H9 (cell line): ENCODE results near the gene HAUS1. TPM values are rescaled to one million over a fixed set of nuclear protein-coding genes. Genes with fewer than 3 reads are reported as not detected.

Experiments used
- DNase-seq: peaks from one replicate; pipeline ENCODE4 v3.0.0-alpha.2; 2017
- H2AFZ ChIP-seq: one replicate; pipeline ENCODE4 v1.6.1; 2013; ENCODE audit warnings: mild to moderate bottlenecking, low read length, control low read depth, moderate library complexity
- H2AK5ac ChIP-seq: 2 replicates; pipeline ENCODE4 v1.6.1; 2013; ENCODE audit warnings: low read length, control low read depth, mixed read lengths; ENCODE audit not compliant: insufficient read length
- H2BK120ac ChIP-seq: one replicate; pipeline ENCODE4 v1.6.1; 2013; ENCODE audit warnings: low read depth, mild to moderate bottlenecking, low read length, control low read depth, inconsistent platforms; ENCODE audit not compliant: poor library complexity, severe bottlenecking
- H2BK12ac ChIP-seq: 2 replicates; pipeline ENCODE4 v1.6.1; 2013; ENCODE audit warnings: low read length, control low read depth, mixed read lengths, low read depth; ENCODE audit not compliant: insufficient read length
- H2BK15ac ChIP-seq: 2 replicates; pipeline ENCODE4 v1.6.1; 2013; ENCODE audit warnings: low read depth, low read length, control low read depth
- H2BK20ac ChIP-seq: one replicate; pipeline ENCODE4 v1.6.1; 2013; ENCODE audit warnings: low read depth, mild to moderate bottlenecking, low read length, control low read depth, inconsistent platforms; ENCODE audit not compliant: poor library complexity, severe bottlenecking
- H2BK5ac ChIP-seq: 2 replicates; pipeline ENCODE4 v1.6.1; 2013; ENCODE audit warnings: low read length, control low read depth, mixed read lengths; ENCODE audit not compliant: insufficient read length
- H3K14ac ChIP-seq: 2 replicates; pipeline ENCODE4 v1.6.1; 2013; ENCODE audit warnings: low read length, control low read depth; ENCODE audit not compliant: insufficient read depth
- H3K18ac ChIP-seq: 2 replicates; pipeline ENCODE4 v1.6.1; 2013; ENCODE audit warnings: low read depth, mild to moderate bottlenecking, mixed read lengths, low read length, control low read depth; ENCODE audit not compliant: insufficient read length
- H3K23ac ChIP-seq: 2 replicates; pipeline ENCODE4 v1.6.1; 2013; ENCODE audit warnings: low read length, control low read depth, mixed read lengths, low read depth; ENCODE audit not compliant: insufficient read length
- H3K23me2 ChIP-seq: 2 replicates; pipeline ENCODE4 v1.6.1; 2013; ENCODE audit warnings: low read depth, mild to moderate bottlenecking, mixed read lengths, low read length, control low read depth; ENCODE audit not compliant: insufficient read length, poor library complexity, severe bottlenecking
- H3K27ac ChIP-seq: 2 replicates; pipeline ENCODE4 v1.5.1; 2013; ENCODE audit warnings: low read length, control low read depth, mixed read lengths, low read depth; ENCODE audit not compliant: insufficient read length
- H3K27me3 ChIP-seq: 2 replicates; pipeline ENCODE4 v1.6.1; 2013; ENCODE audit warnings: low read length, control low read depth, inconsistent platforms; ENCODE audit not compliant: insufficient read depth
- H3K4ac ChIP-seq: 2 replicates; pipeline ENCODE4 v1.6.1; 2013; ENCODE audit warnings: low read depth, mild to moderate bottlenecking, control low read depth, inconsistent platforms, low read length, moderate library complexity
- H3K4me1 ChIP-seq: 2 replicates; pipeline ENCODE4 v1.6.1; 2013; ENCODE audit warnings: low read length, control low read depth, inconsistent platforms; ENCODE audit not compliant: insufficient read depth
- H3K4me2 ChIP-seq: 2 replicates; pipeline ENCODE4 v1.6.1; 2013; ENCODE audit warnings: low read length, control low read depth, mixed read lengths; ENCODE audit not compliant: insufficient read length, insufficient read depth
- H3K56ac ChIP-seq: 2 replicates; pipeline ENCODE4 v1.6.1; 2013; ENCODE audit warnings: low read depth, mild to moderate bottlenecking, mixed read lengths, low read length, control low read depth; ENCODE audit not compliant: insufficient read length
- H3K79me1 ChIP-seq: 2 replicates; pipeline ENCODE4 v1.6.1; 2013; ENCODE audit warnings: low read depth, mild to moderate bottlenecking, moderate library complexity, low read length, control low read depth, inconsistent platforms; ENCODE audit not compliant: insufficient read depth, poor library complexity, severe bottlenecking
- H3K79me2 ChIP-seq: 2 replicates; pipeline ENCODE4 v1.6.1; 2013; ENCODE audit warnings: low read length, control low read depth, inconsistent platforms; ENCODE audit not compliant: insufficient read depth
- H3K9ac ChIP-seq: 2 replicates; pipeline ENCODE4 v1.6.1; 2013; ENCODE audit warnings: low read length, control low read depth, mixed read lengths; ENCODE audit not compliant: insufficient read length; ENCODE audit errors: extremely low read depth
- H3K9me3 ChIP-seq: one replicate; pipeline ENCODE4 v1.6.1; 2013; ENCODE audit warnings: low read depth, low read length, inconsistent platforms; ENCODE audit not compliant: control insufficient read depth
- H3T11ph ChIP-seq: one replicate; pipeline ENCODE4 v1.6.1; 2013; ENCODE audit warnings: mild to moderate bottlenecking, low read length, control low read depth, inconsistent platforms
- H4K20me1 ChIP-seq: one replicate; pipeline ENCODE4 v1.6.1; 2013; ENCODE audit not compliant: control insufficient read depth, insufficient read length, insufficient read depth
- H4K5ac ChIP-seq: 2 replicates; pipeline ENCODE4 v1.6.1; 2013; ENCODE audit warnings: low read depth, mild to moderate bottlenecking, mixed read lengths, low read length, control low read depth; ENCODE audit not compliant: insufficient read length
- H4K8ac ChIP-seq: replicated peaks from 2 replicates; pipeline ENCODE4 v1.6.1; 2013; ENCODE audit warnings: low read length, control low read depth, mixed read lengths, low read depth; ENCODE audit not compliant: insufficient read length
- H4K91ac ChIP-seq: 2 replicates; pipeline ENCODE4 v1.6.1; 2013; ENCODE audit warnings: low read depth, mild to moderate bottlenecking, moderate library complexity, mixed read lengths, low read length, control low read depth; ENCODE audit not compliant: insufficient read length
- H3K27ac Mint-ChIP-seq, 3 experiments: 2 replicates in 2 of 3; 3 replicates in 1 of 3; pipeline ENCODE4 v1.8.0; 2020 to 2021; ENCODE audit warnings: mixed read lengths in 3 of 3, mild to moderate bottlenecking in 1 of 3, moderate library complexity in 1 of 3
- H3K27me3 Mint-ChIP-seq: 2 replicates; pipeline ENCODE4 v1.8.0; 2021; ENCODE audit warnings: low read depth, mild to moderate bottlenecking, moderate library complexity, mixed read lengths
- H3K36me3 Mint-ChIP-seq, 3 experiments: 2 replicates in 2 of 3; 3 replicates in 1 of 3; pipeline ENCODE4 v1.8.0; 2020 to 2021; ENCODE audit warnings: low read depth in 3 of 3, mixed read lengths in 3 of 3; ENCODE audit not compliant: insufficient read depth in 1 of 3
- H3K4me1 Mint-ChIP-seq, 2 experiments: 2 replicates each; pipeline ENCODE4 v1.8.0; 2020; ENCODE audit warnings: mixed read lengths in 2 of 2
- H3K4me3 Mint-ChIP-seq, 2 experiments: 2 replicates in 1 of 2; 3 replicates in 1 of 2; pipeline ENCODE4 v1.8.0; 2020 to 2021; ENCODE audit warnings: mild to moderate bottlenecking in 2 of 2, mixed read lengths in 2 of 2, moderate library complexity in 1 of 2
- H3K9me3 Mint-ChIP-seq, 2 experiments: 2 replicates in 1 of 2; 3 replicates in 1 of 2; pipeline ENCODE4 v1.8.0; 2020; ENCODE audit warnings: mild to moderate bottlenecking in 2 of 2, mixed read lengths in 2 of 2, moderate library complexity in 1 of 2
- CTCF ChIP-seq: fragments of 200-600 bp; sonication (generic); conservative IDR thresholded peaks from 3 replicates; pipeline ENCODE4 v1.8.0; 2021; ENCODE audit warnings: antibody characterized with exemption, mild to moderate bottlenecking
- WGBS: extraction: QIAGEN DNeasy Blood & Tissue Kit; methylation state at CpG from one replicate; pipeline ENCODE4 v1.1.7; 2013; ENCODE audit warnings: missing lambda C conversion rate, low lambda C conversion rate, mixed read lengths; ENCODE audit not compliant: insufficient read length; ENCODE audit errors: extremely low coverage; 5-methylcytosine and 5-hydroxymethylcytosine counted together
- total RNA-seq: library from RNA; stranded (reverse); gene quantifications from 2 replicates; pipeline ENCODE4 v1.2.1, GENCODE V29; 2021

Gene HAUS1
- total RNA-seq, 1 experiment from 2014 or later: 87.0 TPM

- peaks cover 2% of the 10 kb centered on the region; the same call in 1 of the 2 replicates for H3K27me3 Mint-ChIP-seq
- no peak overlapping the region for H2BK20ac ChIP-seq
- no peak overlapping the region for H2BK12ac ChIP-seq
- H3K23ac ChIP-seq: no peak overlapping the region
- no peak overlapping the region for H3K9ac ChIP-seq
- H3K23me2 ChIP-seq: no peaks in the 10 kb centered on the region
- H2BK15ac ChIP-seq: no peak overlapping the region
- H2AFZ ChIP-seq: no peak overlapping the region
- H4K8ac ChIP-seq: no peak overlapping the region
- no peaks in the 10 kb centered on the region for H3K79me1 ChIP-seq
- H3T11ph ChIP-seq: no peak overlapping the region
- H3K18ac ChIP-seq: no peak overlapping the region
- no peak overlapping the region for H2BK120ac ChIP-seq
- H3K36me3 Mint-ChIP-seq: peaks cover 0 to 4% (median 0%) of the 10 kb centered on the region in 3 experiments; a peak in 2 of 7 replicates
- no peak overlapping the region for H3K56ac ChIP-seq
- no peaks in the 10 kb centered on the region for H3K9me3 ChIP-seq
- H3K4me1 Mint-ChIP-seq: peaks cover 26 to 31% of the 10 kb centered on the region in 2 experiments
- no peaks in the 10 kb centered on the region for H3K27me3 ChIP-seq
- H3K4me1 ChIP-seq: peaks cover 5% of the 10 kb centered on the region; the same call in 1 of the 2 replicates
- H3K4me3 Mint-ChIP-seq: no peak overlapping the region
- H3K4me2 ChIP-seq: no peak overlapping the region
- H3K27ac ChIP-seq: no peak overlapping the region
- no peak overlapping the region for H3K14ac ChIP-seq
- no peak overlapping the region for H3K4ac ChIP-seq
- H4K91ac ChIP-seq: no peak overlapping the region
- H3K27ac Mint-ChIP-seq: no peak overlapping the region
- H2AK5ac ChIP-seq: no peak overlapping the region
- no peaks in the 10 kb centered on the region for H4K20me1 ChIP-seq
- no peak for TF ChIP-seq CTCF
- WGBS: no CpG with 5 or more reads among the region's 3 CpGs
- no peaks in the 10 kb centered on the region for H3K9me3 Mint-ChIP-seq
- no peak overlapping the region for H2BK5ac ChIP-seq
- H4K5ac ChIP-seq: no peak overlapping the region
- DNase-seq: no peak
- H3K79me2 ChIP-seq: no peaks in the 10 kb centered on the region
These were observed 52.0 kb downstream of the HAUS1 start for GRCh38 chr18:46156124-46156745.
